Cerebellar nuclear complex (tissue), 1 donor: ENCODE measurements around the gene CAMK1G.

ENCODE experiments used
- DNase-seq, 2 experiments: peaks; one replicate each; lab custom pipeline; 2025; lab: John Stamatoyannopoulos, UW

The CAMK1G gene

GRCh38 chr1:209583408-209583807, at the start of gene CAMK1G:
CAMK1G (plus strand) TSS chr1:209583714; CDS start chr1:209594984, 11,270 bp downstream.
- DNase-seq: no peak

- DNase-seq: no peak
Measured at GRCh38 chr1:209534496-209535250, 48.8 kb upstream of the CAMK1G start.

GRCh38 chr1:209536843-209537242, 46.7 kb upstream of the CAMK1G start:
- DNase-seq: no peak

GRCh38 chr1:209537336-209538114, 46.0 kb upstream of the CAMK1G start:
- DNase-seq: no peak

GRCh38 chr1:209539576-209539975, 43.9 kb upstream of the CAMK1G start:
- DNase-seq: no peak

GRCh38 chr1:209542585-209542984, 40.9 kb upstream of the CAMK1G start:
- no peak for DNase-seq

GRCh38 chr1:209544098-209544497, 39.4 kb upstream of the CAMK1G start:
- no peak for DNase-seq

- DNase-seq: no peak
Measured at GRCh38 chr1:209545423-209545822, 38.1 kb upstream of the CAMK1G start.

- DNase-seq: no peak
Measured at GRCh38 chr1:209546390-209547085, 37.0 kb upstream of the CAMK1G start.

GRCh38 chr1:209547626-209548025, 35.9 kb upstream of the CAMK1G start:
- no peak for DNase-seq

GRCh38 chr1:209549443-209550205, 33.9 kb upstream of the CAMK1G start:
- DNase-seq: no peak

- no peak for DNase-seq
Measured at GRCh38 chr1:209550519-209550918, 33.0 kb upstream of the CAMK1G start.

GRCh38 chr1:209552406-209553264, 30.9 kb upstream of the CAMK1G start:
- peak in 1 of 2 experiments; percentile 16 for DNase-seq

GRCh38 chr1:209554761-209555611, 28.5 kb upstream of the CAMK1G start:
- DNase-seq: no peak

GRCh38 chr1:209556162-209556690, 27.3 kb upstream of the CAMK1G start:
- DNase-seq: no peak

- no peak for DNase-seq
Measured at GRCh38 chr1:209557221-209557620, 26.3 kb upstream of the CAMK1G start.

- DNase-seq: no peak
Measured at GRCh38 chr1:209560529-209560928, 23.0 kb upstream of the CAMK1G start.

GRCh38 chr1:209560952-209561351, 22.6 kb upstream of the CAMK1G start:
- DNase-seq: no peak

GRCh38 chr1:209561532-209561931, 22.0 kb upstream of the CAMK1G start:
- no peak for DNase-seq

GRCh38 chr1:209564849-209565248, 18.7 kb upstream of the CAMK1G start:
- no peak for DNase-seq
